WTC11 (cell line): ENCODE measurements around the gene CNST. TPM values are rescaled to one million over a fixed set of nuclear protein-coding genes. Genes with fewer than 3 reads are reported as not detected.
"Not testable (repeated sequence)": the region's sequence is repeated elsewhere in the genome, so short reads cannot be mapped to it uniquely, and the experiment has no call there.

Experiments
- ATAC-seq: fragments of 200-7000 bp; cut with Tn5 transposase; 2 replicates; pipeline ENCODE4 v1.10.0; 2021; ENCODE audit warnings: mild to moderate bottlenecking, moderate library complexity
- CTCF ChIA-PET: fragments of 300-600 bp; sonication (Branson Sonifier 250); formaldehyde crosslinking; loops from one replicate; lab custom pipeline; 2021; ENCODE audit warnings: antibody characterized with exemption; lab: Charles Lee
- POLR2A ChIA-PET: fragments of 350-600 bp; sonication (Branson Sonifier 250); formaldehyde crosslinking; loops from one replicate; lab custom pipeline; 2021; ENCODE audit warnings: antibody characterized with exemption; lab: Charles Lee
- DNase-seq: peaks from one replicate; pipeline ENCODE4 v3.0.0; 2021; ENCODE audit warnings: low spot score
- H3K27ac Mint-ChIP-seq: 2 replicates; pipeline ENCODE4 v1.8.0; 2021; ENCODE audit warnings: mixed read lengths
- H3K27me3 Mint-ChIP-seq: 2 replicates; pipeline ENCODE4 v1.8.0; 2021; ENCODE audit warnings: low read depth, mild to moderate bottlenecking, moderate library complexity, mixed read lengths
- H3K36me3 Mint-ChIP-seq: 2 replicates; pipeline ENCODE4 v1.8.0; 2021; ENCODE audit warnings: mixed read lengths
- H3K4me1 Mint-ChIP-seq: 2 replicates; pipeline ENCODE4 v1.8.0; 2022; ENCODE audit warnings: mixed read lengths
- H3K4me3 Mint-ChIP-seq: 2 replicates; pipeline ENCODE4 v1.8.0; 2021; ENCODE audit warnings: mild to moderate bottlenecking, moderate library complexity, mixed read lengths
- H3K9me3 Mint-ChIP-seq: 2 replicates; pipeline ENCODE4 v1.8.0; 2021; ENCODE audit warnings: mixed read lengths
- ELF4 ChIP-seq: sonication (generic); formaldehyde crosslinking; IDR thresholded peaks from 2 replicates; pipeline ENCODE4 v1.8.1; 2022; ENCODE audit warnings: low read depth, mild to moderate bottlenecking, moderate library complexity, missing genetic modification reagents
- EMX1 ChIP-seq: fragments of 250-450 bp; sonication (Bioruptor Pico); IDR thresholded peaks from 2 replicates; pipeline ENCODE4 v1.8.0; 2021; ENCODE audit warnings: mild to moderate bottlenecking
- ESRRA ChIP-seq: sonication (generic); formaldehyde crosslinking; IDR thresholded peaks from 2 replicates; pipeline ENCODE4 v1.8.1; 2022; ENCODE audit warnings: mild to moderate bottlenecking, missing genetic modification reagents, borderline replicate concordance
- FOXP1 ChIP-seq: sonication (generic); formaldehyde crosslinking; IDR thresholded peaks from 2 replicates; pipeline ENCODE4 v1.8.0; 2022; ENCODE audit warnings: missing genetic modification reagents, mild to moderate bottlenecking, moderate library complexity, borderline replicate concordance
- KAT7 ChIP-seq: sonication (generic); formaldehyde crosslinking; IDR thresholded peaks from 2 replicates; pipeline ENCODE4 v1.8.1; 2023; ENCODE audit warnings: missing genetic modification reagents, mild to moderate bottlenecking, borderline replicate concordance
- NR1H2 ChIP-seq: sonication (generic); formaldehyde crosslinking; IDR thresholded peaks from 2 replicates; pipeline ENCODE4 v1.9.0; 2021; ENCODE audit warnings: mild to moderate bottlenecking, moderate library complexity, missing genetic modification reagents
- NR2C2 ChIP-seq: sonication (generic); formaldehyde crosslinking; IDR thresholded peaks from 2 replicates; pipeline ENCODE4 v1.8.0; 2022; ENCODE audit warnings: mild to moderate bottlenecking, missing genetic modification reagents
- NR3C1 ChIP-seq: sonication (generic); formaldehyde crosslinking; conservative IDR thresholded peaks from 2 replicates; pipeline ENCODE4 v1.8.1; 2023; ENCODE audit warnings: low read depth, mild to moderate bottlenecking, missing genetic modification reagents
- SP1 ChIP-seq: sonication (generic); formaldehyde crosslinking; conservative IDR thresholded peaks from 2 replicates; pipeline ENCODE4 v1.8.1; 2022; ENCODE audit warnings: missing genetic modification reagents
- TCF7 ChIP-seq: sonication (generic); formaldehyde crosslinking; IDR thresholded peaks from 2 replicates; pipeline ENCODE4 v1.8.0; 2022; ENCODE audit warnings: mild to moderate bottlenecking, low read depth, missing genetic modification reagents, moderate library complexity
- ZBTB21 ChIP-seq: sonication (generic); formaldehyde crosslinking; IDR thresholded peaks from 2 replicates; pipeline ENCODE4 v1.8.1; 2023; ENCODE audit warnings: mild to moderate bottlenecking, missing genetic modification reagents, borderline replicate concordance
- ZNF121 ChIP-seq: sonication (generic); formaldehyde crosslinking; IDR thresholded peaks from 2 replicates; pipeline ENCODE4 v1.8.0; 2023; ENCODE audit warnings: missing genetic modification reagents
- ZNF138 ChIP-seq: sonication (generic); formaldehyde crosslinking; conservative IDR thresholded peaks from 2 replicates; pipeline ENCODE4 v1.8.1; 2022; ENCODE audit warnings: mild to moderate bottlenecking, moderate library complexity, missing genetic modification reagents
- ZNF232 ChIP-seq: sonication (generic); formaldehyde crosslinking; IDR thresholded peaks from 2 replicates; pipeline ENCODE4 v1.8.0; 2022; ENCODE audit warnings: mild to moderate bottlenecking, missing genetic modification reagents
- total RNA-seq: library from RNA; stranded (reverse); gene quantifications from 3 replicates; pipeline ENCODE4 v1.2.3, GENCODE V29; 2021
- TF ChIP-seq, protein P1 (sequence below): sonication (generic); formaldehyde crosslinking; IDR thresholded peaks from 2 replicates; pipeline ENCODE4 v1.8.1; 2022; ENCODE audit warnings: low read depth, mild to moderate bottlenecking, moderate library complexity, missing genetic modification reagents, borderline replicate concordance
- TF ChIP-seq, protein P2 (sequence below): sonication (generic); formaldehyde crosslinking; IDR thresholded peaks from 2 replicates; pipeline ENCODE4 v1.8.1; 2023; ENCODE audit warnings: mild to moderate bottlenecking, missing genetic modification reagents
- TF ChIP-seq, protein P3 (sequence below): sonication (generic); formaldehyde crosslinking; IDR thresholded peaks from 2 replicates; pipeline ENCODE4 v1.8.0; 2022; ENCODE audit warnings: mild to moderate bottlenecking, missing genetic modification reagents
- TF ChIP-seq, protein P4 (sequence below): sonication (generic); formaldehyde crosslinking; IDR thresholded peaks from 2 replicates; pipeline ENCODE4 v1.8.1; 2023; ENCODE audit warnings: mild to moderate bottlenecking, moderate library complexity, missing genetic modification reagents
- TF ChIP-seq, protein P5 (sequence below): sonication (generic); formaldehyde crosslinking; IDR thresholded peaks from 2 replicates; pipeline ENCODE4 v1.8.1; 2023; ENCODE audit warnings: mild to moderate bottlenecking, missing genetic modification reagents

CNST gene
- total RNA-seq, 1 experiment from 2014 or later: 18.4 TPM

DNA sequence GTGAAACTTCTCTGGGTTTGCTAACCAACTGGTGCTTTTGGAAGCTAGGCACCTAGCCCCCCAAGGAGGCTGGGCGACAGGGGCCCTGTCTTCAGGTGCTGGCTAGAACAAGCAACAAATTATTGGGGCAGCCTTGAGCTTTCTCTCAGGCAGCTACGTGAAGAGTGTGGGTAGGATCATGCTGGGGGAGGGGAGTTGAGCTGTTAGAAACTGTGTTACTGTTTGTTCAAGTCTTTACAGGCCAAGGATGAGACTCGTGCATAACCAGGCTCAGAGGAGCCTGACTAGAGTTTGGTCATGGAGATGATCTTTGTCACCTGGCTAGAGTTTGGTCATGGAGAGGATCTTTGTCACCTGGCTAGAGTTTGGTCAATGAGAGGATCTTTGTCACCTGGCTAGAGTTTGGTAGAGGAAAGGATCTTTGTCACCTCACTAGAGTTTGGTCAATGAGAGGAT lies 145.3 kb downstream of the CNST start:
- no peaks in the 10 kb centered on the region for H3K4me1 Mint-ChIP-seq
- H3K4me3 Mint-ChIP-seq: no peak overlapping the region
- CTCF ChIA-PET: no interaction called here
- ATAC-seq: no peak
- H3K27ac Mint-ChIP-seq: no peak overlapping the region
- H3K27me3 Mint-ChIP-seq: peaks cover 20% of the 10 kb centered on the region
- TF ChIP-seq TCF7 (CRISPR knock-in tag): no peak
- TF ChIP-seq KAT7 (CRISPR knock-in tag): no peak
- TF ChIP-seq NR1H2 (CRISPR knock-in tag): no peak
- TF ChIP-seq, protein P1, sequence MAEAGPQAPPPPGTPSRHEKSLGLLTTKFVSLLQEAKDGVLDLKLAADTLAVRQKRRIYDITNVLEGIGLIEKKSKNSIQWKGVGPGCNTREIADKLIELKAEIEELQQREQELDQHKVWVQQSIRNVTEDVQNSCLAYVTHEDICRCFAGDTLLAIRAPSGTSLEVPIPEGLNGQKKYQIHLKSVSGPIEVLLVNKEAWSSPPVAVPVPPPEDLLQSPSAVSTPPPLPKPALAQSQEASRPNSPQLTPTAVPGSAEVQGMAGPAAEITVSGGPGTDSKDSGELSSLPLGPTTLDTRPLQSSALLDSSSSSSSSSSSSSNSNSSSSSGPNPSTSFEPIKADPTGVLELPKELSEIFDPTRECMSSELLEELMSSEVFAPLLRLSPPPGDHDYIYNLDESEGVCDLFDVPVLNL (CRISPR knock-in tag): no peak
- TF ChIP-seq NR2C2: no peak
- no peak for TF ChIP-seq FOXP1
- TF ChIP-seq ZNF138 (CRISPR knock-in tag): no peak
- TF ChIP-seq, protein P2, sequence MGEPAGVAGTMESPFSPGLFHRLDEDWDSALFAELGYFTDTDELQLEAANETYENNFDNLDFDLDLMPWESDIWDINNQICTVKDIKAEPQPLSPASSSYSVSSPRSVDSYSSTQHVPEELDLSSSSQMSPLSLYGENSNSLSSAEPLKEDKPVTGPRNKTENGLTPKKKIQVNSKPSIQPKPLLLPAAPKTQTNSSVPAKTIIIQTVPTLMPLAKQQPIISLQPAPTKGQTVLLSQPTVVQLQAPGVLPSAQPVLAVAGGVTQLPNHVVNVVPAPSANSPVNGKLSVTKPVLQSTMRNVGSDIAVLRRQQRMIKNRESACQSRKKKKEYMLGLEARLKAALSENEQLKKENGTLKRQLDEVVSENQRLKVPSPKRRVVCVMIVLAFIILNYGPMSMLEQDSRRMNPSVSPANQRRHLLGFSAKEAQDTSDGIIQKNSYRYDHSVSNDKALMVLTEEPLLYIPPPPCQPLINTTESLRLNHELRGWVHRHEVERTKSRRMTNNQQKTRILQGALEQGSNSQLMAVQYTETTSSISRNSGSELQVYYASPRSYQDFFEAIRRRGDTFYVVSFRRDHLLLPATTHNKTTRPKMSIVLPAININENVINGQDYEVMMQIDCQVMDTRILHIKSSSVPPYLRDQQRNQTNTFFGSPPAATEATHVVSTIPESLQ (CRISPR knock-in tag): no peak
- TF ChIP-seq, protein P3, sequence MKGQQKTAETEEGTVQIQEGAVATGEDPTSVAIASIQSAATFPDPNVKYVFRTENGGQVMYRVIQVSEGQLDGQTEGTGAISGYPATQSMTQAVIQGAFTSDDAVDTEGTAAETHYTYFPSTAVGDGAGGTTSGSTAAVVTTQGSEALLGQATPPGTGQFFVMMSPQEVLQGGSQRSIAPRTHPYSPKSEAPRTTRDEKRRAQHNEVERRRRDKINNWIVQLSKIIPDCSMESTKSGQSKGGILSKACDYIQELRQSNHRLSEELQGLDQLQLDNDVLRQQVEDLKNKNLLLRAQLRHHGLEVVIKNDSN (CRISPR knock-in tag): no peak
- TF ChIP-seq, protein P4, sequence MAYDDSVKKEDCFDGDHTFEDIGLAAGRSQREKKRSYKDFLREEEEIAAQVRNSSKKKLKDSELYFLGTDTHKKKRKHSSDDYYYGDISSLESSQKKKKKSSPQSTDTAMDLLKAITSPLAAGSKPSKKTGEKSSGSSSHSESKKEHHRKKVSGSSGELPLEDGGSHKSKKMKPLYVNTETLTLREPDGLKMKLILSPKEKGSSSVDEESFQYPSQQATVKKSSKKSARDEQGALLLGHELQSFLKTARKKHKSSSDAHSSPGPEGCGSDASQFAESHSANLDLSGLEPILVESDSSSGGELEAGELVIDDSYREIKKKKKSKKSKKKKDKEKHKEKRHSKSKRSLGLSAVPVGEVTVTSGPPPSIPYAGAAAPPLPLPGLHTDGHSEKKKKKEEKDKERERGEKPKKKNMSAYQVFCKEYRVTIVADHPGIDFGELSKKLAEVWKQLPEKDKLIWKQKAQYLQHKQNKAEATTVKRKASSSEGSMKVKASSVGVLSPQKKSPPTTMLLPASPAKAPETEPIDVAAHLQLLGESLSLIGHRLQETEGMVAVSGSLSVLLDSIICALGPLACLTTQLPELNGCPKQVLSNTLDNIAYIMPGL (CRISPR knock-in tag): no peak
- no peak for TF ChIP-seq ZBTB21 (CRISPR knock-in tag)
- no peak for TF ChIP-seq ZNF121 (CRISPR knock-in tag)
- no peak for TF ChIP-seq ELF4
- no peak for TF ChIP-seq SP1 (CRISPR knock-in tag)
- no peak for TF ChIP-seq NR3C1 (CRISPR knock-in tag)
- no peak for TF ChIP-seq ZNF232 (CRISPR knock-in tag)
- TF ChIP-seq EMX1: no peak
- TF ChIP-seq, protein P5, sequence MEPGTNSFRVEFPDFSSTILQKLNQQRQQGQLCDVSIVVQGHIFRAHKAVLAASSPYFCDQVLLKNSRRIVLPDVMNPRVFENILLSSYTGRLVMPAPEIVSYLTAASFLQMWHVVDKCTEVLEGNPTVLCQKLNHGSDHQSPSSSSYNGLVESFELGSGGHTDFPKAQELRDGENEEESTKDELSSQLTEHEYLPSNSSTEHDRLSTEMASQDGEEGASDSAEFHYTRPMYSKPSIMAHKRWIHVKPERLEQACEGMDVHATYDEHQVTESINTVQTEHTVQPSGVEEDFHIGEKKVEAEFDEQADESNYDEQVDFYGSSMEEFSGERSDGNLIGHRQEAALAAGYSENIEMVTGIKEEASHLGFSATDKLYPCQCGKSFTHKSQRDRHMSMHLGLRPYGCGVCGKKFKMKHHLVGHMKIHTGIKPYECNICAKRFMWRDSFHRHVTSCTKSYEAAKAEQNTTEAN: no peak
- TF ChIP-seq ESRRA (CRISPR knock-in tag): no peak
- peaks cover 55% of the 10 kb centered on the region for H3K9me3 Mint-ChIP-seq
- POLR2A ChIA-PET: interaction anchor here (0.6 kb wide), 1 partner anchor 46 kb away, joined by 3 read pairs; no protein-coding TSS in a partner anchor
- peaks cover 20% of the 10 kb centered on the region for H3K36me3 Mint-ChIP-seq
- no peak for DNase-seq

DNA sequence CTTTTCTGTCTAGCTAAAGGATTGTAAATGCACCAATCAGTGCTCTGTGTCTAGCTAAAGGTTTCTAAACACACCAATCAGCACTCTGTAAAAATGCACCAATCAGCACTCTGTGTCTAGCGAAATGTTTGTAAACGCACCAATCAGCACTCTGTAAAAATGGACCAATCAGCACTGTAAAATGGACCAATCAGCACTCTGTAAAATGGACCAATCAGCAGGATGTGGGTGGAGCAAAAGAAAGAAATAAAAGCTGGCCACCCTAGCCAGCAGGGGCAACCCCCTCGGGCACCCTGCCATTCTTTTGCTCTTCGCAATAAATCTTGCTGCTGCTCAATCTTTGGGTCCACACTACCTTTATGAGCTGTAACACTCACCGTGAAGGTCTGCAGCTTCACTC lies 146.2 kb downstream of the CNST start:
- POLR2A ChIA-PET, H3K27ac Mint-ChIP-seq, ATAC-seq, DNase-seq, H3K4me3 Mint-ChIP-seq, H3K4me1 Mint-ChIP-seq, CTCF ChIA-PET: not testable (repeated sequence)
- peaks cover 60% of the 10 kb centered on the region for H3K9me3 Mint-ChIP-seq
- H3K27me3 Mint-ChIP-seq: peaks cover 24% of the 10 kb centered on the region
- peaks cover 20% of the 10 kb centered on the region for H3K36me3 Mint-ChIP-seq

Other genes starting within 250 kb of the CNST start
- 21.4 to 31.9 TPM (median 30.9 TPM) in 3 replicates for gene SMYD3, start 59.2 kb upstream of the CNST start, total RNA-seq
- 16.1 to 17.3 TPM (median 16.5 TPM) in 3 replicates for gene TFB2M, start 195 bp upstream of the CNST start, total RNA-seq
- gene SCCPDH, start 158.0 kb downstream of the CNST start, total RNA-seq: 10.9 to 13.0 TPM (median 12.4 TPM) in 3 replicates